ENCODE results near the gene TBL1XR1.

The TBL1XR1 gene

GRCh38 chr3:177068967-177069366, 128.3 kb downstream of the TBL1XR1 start:
- Histone ChIP-seq H3K79me1 (ENCODE audit: low read depth, low read length) (no peaks in the 10 kb centered on the region), H3K27me3 (ENCODE audit: control insufficient read depth in 3 of 3, insufficient read depth in 3 of 3, low read depth in 1 of 3, low read length in 3 of 3) (no peaks in the 10 kb centered on the region), H3K9ac (ENCODE audit: low read depth, low read length, poor library complexity) (no peak overlapping the region)

GRCh38 chr3:177066068-177066467, 131.2 kb downstream of the TBL1XR1 start:
- Histone ChIP-seq H2AFZ (ENCODE audit: low read length) (no peak overlapping the region), H3K14ac (ENCODE audit: low read length) (peak overlapping the region; percentile 57), H3K4me2 (ENCODE audit: insufficient read depth, low read length, poor library complexity, severe bottlenecking) (no peak overlapping the region), H3K18ac (ENCODE audit: low read length) (no peak overlapping the region), H3K4me1 (ENCODE audit: control insufficient read depth in 2 of 2, insufficient read depth in 1 of 2, low read depth in 1 of 2, low read length in 2 of 2) (peaks cover 0 to 5% of the 10 kb centered on the region in 2 donors), H3K9ac (ENCODE audit: low read depth, low read length, poor library complexity) (no peak overlapping the region), H2BK5ac (ENCODE audit: low read length) (no peak overlapping the region), H3K9me3 (replicated peaks in 1 of 2; ENCODE audit: control insufficient read depth in 2 of 2, insufficient read depth in 1 of 2, low read depth in 1 of 2, low read length in 2 of 2) (peaks cover 0 to 2% of the 10 kb centered on the region in 2 donors), H3K27me3 (ENCODE audit: control insufficient read depth in 3 of 3, insufficient read depth in 3 of 3, low read depth in 1 of 3, low read length in 3 of 3) (no peaks in the 10 kb centered on the region), H3K79me1 (ENCODE audit: low read depth, low read length) (no peaks in the 10 kb centered on the region), H2BK15ac (ENCODE audit: low read length) (no peak overlapping the region), H3K4me3 (ENCODE audit: low read length in 2 of 2) (no peak overlapping the region), H3K4ac (ENCODE audit: low read length) (no peak overlapping the region), H3K36me3 (replicated peaks in 1 of 2; ENCODE audit: control insufficient read depth in 2 of 2, insufficient read depth in 2 of 2, low read length in 2 of 2) (peaks cover 0 to 51% of the 10 kb centered on the region in 2 donors), H4K8ac (ENCODE audit: low read depth, low read length) (no peak overlapping the region), H3K27ac (replicated peaks; ENCODE audit: low read length) (no peak overlapping the region), H4K91ac (ENCODE audit: low read depth, low read length, poor library complexity) (no peak overlapping the region), H2BK12ac (ENCODE audit: low read length) (no peak overlapping the region), H2AK5ac (ENCODE audit: low read depth, low read length) (no peak overlapping the region), H3K23ac (ENCODE audit: low read depth, low read length, poor library complexity) (no peak overlapping the region), H2BK120ac (ENCODE audit: low read depth, low read length) (no peak overlapping the region)
- DNase-seq (ENCODE audit: low spot score), result no peak
- no CpG with 5 or more reads among the region's 2 CpGs for WGBS, 2 donors (ENCODE audit: extremely low coverage in 2 of 2, insufficient read length in 2 of 2, insufficient replicate concordance in 1 of 2)

More at GRCh38 chr3:177068967-177069366, 128.3 kb downstream of the TBL1XR1 start:
- DNase-seq (ENCODE audit: low spot score), result no peak
- no peak overlapping the region for H2BK5ac ChIP-seq (ENCODE audit: low read length)
- no peak overlapping the region for H3K4me3 ChIP-seq (ENCODE audit: low read length in 2 of 2)
- H4K8ac ChIP-seq (ENCODE audit: low read depth, low read length), result no peak overlapping the region
- H3K27ac ChIP-seq (replicated peaks; ENCODE audit: low read length), result no peak overlapping the region
- no peak overlapping the region for H4K91ac ChIP-seq (ENCODE audit: low read depth, low read length, poor library complexity)
- H2BK12ac ChIP-seq (ENCODE audit: low read length), result no peak overlapping the region
- peaks cover 0 to 2% of the 10 kb centered on the region in 2 donors for H3K9me3 ChIP-seq (replicated peaks in 1 of 2; ENCODE audit: control insufficient read depth in 2 of 2, insufficient read depth in 1 of 2, low read depth in 1 of 2, low read length in 2 of 2)
- H2BK120ac ChIP-seq (ENCODE audit: low read depth, low read length), result no peak overlapping the region
- no peak overlapping the region for H3K23ac ChIP-seq (ENCODE audit: low read depth, low read length, poor library complexity)
- no CpG with 5 or more reads among the region's 3 CpGs for WGBS, 2 donors (ENCODE audit: extremely low coverage in 2 of 2, insufficient read length in 2 of 2, insufficient replicate concordance in 1 of 2)
- H2AK5ac ChIP-seq (ENCODE audit: low read depth, low read length), result no peak overlapping the region
- H2BK15ac ChIP-seq (ENCODE audit: low read length), result no peak overlapping the region
- peaks cover 0 to 48% of the 10 kb centered on the region in 2 donors for H3K36me3 ChIP-seq (replicated peaks in 1 of 2; ENCODE audit: control insufficient read depth in 2 of 2, insufficient read depth in 2 of 2, low read length in 2 of 2)
- H3K4me1 ChIP-seq (ENCODE audit: control insufficient read depth in 2 of 2, insufficient read depth in 1 of 2, low read depth in 1 of 2, low read length in 2 of 2), result peaks cover 0 to 2% of the 10 kb centered on the region in 2 donors
- H3K18ac ChIP-seq (ENCODE audit: low read length), result no peak overlapping the region
- H3K14ac ChIP-seq (ENCODE audit: low read length), result no peak overlapping the region
- no peak overlapping the region for H2AFZ ChIP-seq (ENCODE audit: low read length)
- H3K4me2 ChIP-seq (ENCODE audit: insufficient read depth, low read length, poor library complexity, severe bottlenecking), result no peak overlapping the region
- no peak overlapping the region for H3K4ac ChIP-seq (ENCODE audit: low read length)

- peaks cover 0 to 57% of the 10 kb centered on the region in 2 donors for H3K36me3 ChIP-seq (replicated peaks in 1 of 2; ENCODE audit: control insufficient read depth in 2 of 2, insufficient read depth in 2 of 2, low read length in 2 of 2)
Measured at GRCh38 chr3:177065285-177066033, 131.8 kb downstream of the TBL1XR1 start.

GRCh38 chr3:177062052-177062732, 135.1 kb downstream of the TBL1XR1 start:
- H3K79me1 ChIP-seq (ENCODE audit: low read depth, low read length), result no peaks in the 10 kb centered on the region

More at GRCh38 chr3:177065285-177066033, 131.8 kb downstream of the TBL1XR1 start:
- no peak overlapping the region for H2BK120ac ChIP-seq (ENCODE audit: low read depth, low read length)
- H3K27ac ChIP-seq (replicated peaks; ENCODE audit: low read length), result no peak overlapping the region
- H4K91ac ChIP-seq (ENCODE audit: low read depth, low read length, poor library complexity), result no peak overlapping the region
- H2BK12ac ChIP-seq (ENCODE audit: low read length), result no peak overlapping the region
- no peak overlapping the region for H2AK5ac ChIP-seq (ENCODE audit: low read depth, low read length)
- no peak overlapping the region for H3K4me2 ChIP-seq (ENCODE audit: insufficient read depth, low read length, poor library complexity, severe bottlenecking)
- no peak overlapping the region for H3K14ac ChIP-seq (ENCODE audit: low read length)
- no peak overlapping the region for H3K4me3 ChIP-seq (ENCODE audit: low read length in 2 of 2)
- no peak overlapping the region for H2BK15ac ChIP-seq (ENCODE audit: low read length)
- DNase-seq (ENCODE audit: low spot score), result no peak
- H3K9me3 ChIP-seq (replicated peaks in 1 of 2; ENCODE audit: control insufficient read depth in 2 of 2, insufficient read depth in 1 of 2, low read depth in 1 of 2, low read length in 2 of 2), result peaks cover 0 to 2% of the 10 kb centered on the region in 2 donors
- H3K79me1 ChIP-seq (ENCODE audit: low read depth, low read length), result no peaks in the 10 kb centered on the region
- no peak overlapping the region for H2BK5ac ChIP-seq (ENCODE audit: low read length)
- no peak overlapping the region for H3K9ac ChIP-seq (ENCODE audit: low read depth, low read length, poor library complexity)
- H3K4ac ChIP-seq (ENCODE audit: low read length), result no peak overlapping the region
- no peaks in the 10 kb centered on the region for H3K27me3 ChIP-seq (ENCODE audit: control insufficient read depth in 3 of 3, insufficient read depth in 3 of 3, low read depth in 1 of 3, low read length in 3 of 3)
- H3K23ac ChIP-seq (ENCODE audit: low read depth, low read length, poor library complexity), result no peak overlapping the region
- peaks cover 0 to 5% of the 10 kb centered on the region in 2 donors for H3K4me1 ChIP-seq (ENCODE audit: control insufficient read depth in 2 of 2, insufficient read depth in 1 of 2, low read depth in 1 of 2, low read length in 2 of 2)
- no peak overlapping the region for H2AFZ ChIP-seq (ENCODE audit: low read length)
- H3K18ac ChIP-seq (ENCODE audit: low read length), result no peak overlapping the region
- no peak overlapping the region for H4K8ac ChIP-seq (ENCODE audit: low read depth, low read length)
- WGBS, 2 donors (ENCODE audit: extremely low coverage in 2 of 2, insufficient read length in 2 of 2, insufficient replicate concordance in 1 of 2), result no CpG with 5 or more reads among the region's 3 CpGs

More at GRCh38 chr3:177062052-177062732, 135.1 kb downstream of the TBL1XR1 start:
- Histone ChIP-seq H4K8ac (ENCODE audit: low read depth, low read length) (no peak overlapping the region), H3K9me3 (replicated peaks in 1 of 2; ENCODE audit: control insufficient read depth in 2 of 2, insufficient read depth in 1 of 2, low read depth in 1 of 2, low read length in 2 of 2) (peaks cover 0 to 2% of the 10 kb centered on the region in 2 donors), H4K91ac (ENCODE audit: low read depth, low read length, poor library complexity) (no peak overlapping the region), H3K23ac (ENCODE audit: low read depth, low read length, poor library complexity) (no peak overlapping the region), H2AFZ (ENCODE audit: low read length) (no peak overlapping the region), H2BK12ac (ENCODE audit: low read length) (no peak overlapping the region), H3K18ac (ENCODE audit: low read length) (no peak overlapping the region), H2BK5ac (ENCODE audit: low read length) (no peak overlapping the region), H3K14ac (ENCODE audit: low read length) (no peak overlapping the region), H3K4me3 (ENCODE audit: low read length in 2 of 2) (no peak overlapping the region), H3K27me3 (ENCODE audit: control insufficient read depth in 3 of 3, insufficient read depth in 3 of 3, low read depth in 1 of 3, low read length in 3 of 3) (no peaks in the 10 kb centered on the region), H3K36me3 (replicated peaks in 1 of 2; ENCODE audit: control insufficient read depth in 2 of 2, insufficient read depth in 2 of 2, low read length in 2 of 2) (peaks cover 0 to 76% of the 10 kb centered on the region in 2 donors), H3K4me1 (ENCODE audit: control insufficient read depth in 2 of 2, insufficient read depth in 1 of 2, low read depth in 1 of 2, low read length in 2 of 2) (peaks cover 5 to 10% of the 10 kb centered on the region in 2 donors), H3K4ac (ENCODE audit: low read length) (no peak overlapping the region), H3K9ac (ENCODE audit: low read depth, low read length, poor library complexity) (no peak overlapping the region), H2BK120ac (ENCODE audit: low read depth, low read length) (no peak overlapping the region), H3K4me2 (ENCODE audit: insufficient read depth, low read length, poor library complexity, severe bottlenecking) (no peak overlapping the region), H2BK15ac (ENCODE audit: low read length) (no peak overlapping the region), H3K27ac (replicated peaks; ENCODE audit: low read length) (no peak overlapping the region), H2AK5ac (ENCODE audit: low read depth, low read length) (no peak overlapping the region)
- no peak for DNase-seq (ENCODE audit: low spot score)
- no CpG with 5 or more reads among the region's 2 CpGs for WGBS, 2 donors (ENCODE audit: extremely low coverage in 2 of 2, insufficient read length in 2 of 2, insufficient replicate concordance in 1 of 2)

Data from neuronal stem cell (in vitro differentiated cells).